Upper lobe of left lung (tissue), 4 donors: ENCODE data around the gene THAP4.

Experiments
- POLR2A ChIP-seq, 4 donors: fragments of 450-650 bp; IDR thresholded peaks; one replicate each; pipeline ENCODE4 v1.5.1; 2016 to 2017; ENCODE audit warnings: antibody characterized with exemption in 4 of 4, mild to moderate bottlenecking in 2 of 4
- TF ChIP-seq, protein P1 (sequence below), 6 experiments: fragments of 450-650 bp in 4 of 6; fragments of 200-600 bp in 2 of 6; sonication (generic) in 2 of 6; IDR thresholded peaks; one replicate each; pipeline ENCODE4 v1.5.1; 2016 to 2019; ENCODE audit warnings: antibody characterized with exemption in 6 of 6

GRCh38 chr2:241563981-241564595, 72.9 kb downstream of the THAP4 start:
- TF ChIP-seq, protein P1, sequence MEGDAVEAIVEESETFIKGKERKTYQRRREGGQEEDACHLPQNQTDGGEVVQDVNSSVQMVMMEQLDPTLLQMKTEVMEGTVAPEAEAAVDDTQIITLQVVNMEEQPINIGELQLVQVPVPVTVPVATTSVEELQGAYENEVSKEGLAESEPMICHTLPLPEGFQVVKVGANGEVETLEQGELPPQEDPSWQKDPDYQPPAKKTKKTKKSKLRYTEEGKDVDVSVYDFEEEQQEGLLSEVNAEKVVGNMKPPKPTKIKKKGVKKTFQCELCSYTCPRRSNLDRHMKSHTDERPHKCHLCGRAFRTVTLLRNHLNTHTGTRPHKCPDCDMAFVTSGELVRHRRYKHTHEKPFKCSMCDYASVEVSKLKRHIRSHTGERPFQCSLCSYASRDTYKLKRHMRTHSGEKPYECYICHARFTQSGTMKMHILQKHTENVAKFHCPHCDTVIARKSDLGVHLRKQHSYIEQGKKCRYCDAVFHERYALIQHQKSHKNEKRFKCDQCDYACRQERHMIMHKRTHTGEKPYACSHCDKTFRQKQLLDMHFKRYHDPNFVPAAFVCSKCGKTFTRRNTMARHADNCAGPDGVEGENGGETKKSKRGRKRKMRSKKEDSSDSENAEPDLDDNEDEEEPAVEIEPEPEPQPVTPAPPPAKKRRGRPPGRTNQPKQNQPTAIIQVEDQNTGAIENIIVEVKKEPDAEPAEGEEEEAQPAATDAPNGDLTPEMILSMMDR (IDR thresholded peaks at IDR 0.05), result no peak
- no peak for TF ChIP-seq POLR2A (IDR thresholded peaks at IDR 0.05)
